NCI-H187 (cell line): ENCODE results near the gene PITX2.
"Not testable (repeated sequence)": the region's sequence is repeated elsewhere in the genome, so short reads cannot be mapped to it uniquely, and the experiment has no call there.

ENCODE experiments used
- DNase-seq, 2 experiments: peaks; one replicate each; lab custom pipeline; 2025; lab: John Stamatoyannopoulos, UW

PITX2 gene

GRCh38 chr4:110610940-110611831 lies 11.7 kb downstream of the PITX2 start:
- no peak for DNase-seq

- no peak for DNase-seq
Observed at GRCh38 chr4:110610620-110610939, 12.3 kb downstream of the PITX2 start.

GRCh38 chr4:110609044-110609750 lies 13.7 kb downstream of the PITX2 start:
- no peak for DNase-seq

GRCh38 chr4:110605077-110605476 lies 17.8 kb downstream of the PITX2 start:
- DNase-seq: no peak

- DNase-seq: no peak
Observed at GRCh38 chr4:110602061-110602460, 20.8 kb downstream of the PITX2 start.

GRCh38 chr4:110597582-110597981 lies 25.3 kb downstream of the PITX2 start:
- no peak for DNase-seq

GRCh38 chr4:110596431-110596830 lies 26.4 kb downstream of the PITX2 start:
- DNase-seq: no peak

- no peak for DNase-seq
Observed at GRCh38 chr4:110595583-110595982, 27.3 kb downstream of the PITX2 start.

- no peak for DNase-seq
Observed at GRCh38 chr4:110589297-110589696, 33.6 kb downstream of the PITX2 start.

GRCh38 chr4:110587666-110588285 lies 35.1 kb downstream of the PITX2 start:
- no peak for DNase-seq

GRCh38 chr4:110586131-110586850 lies 36.6 kb downstream of the PITX2 start:
- DNase-seq: no peak

GRCh38 chr4:110576696-110577095 lies 46.2 kb downstream of the PITX2 start:
- DNase-seq: not testable (repeated sequence)
